GM18858 (cell line): Measurements from ENCODE around the gene NCOA5.

Source experiments
- ATAC-seq: cut with Tn5 transposase; IDR thresholded peaks from one replicate; pipeline ENCODE4 v1.9.1; 2021; ENCODE audit not compliant: unreplicated experiment

Gene NCOA5

DNA sequence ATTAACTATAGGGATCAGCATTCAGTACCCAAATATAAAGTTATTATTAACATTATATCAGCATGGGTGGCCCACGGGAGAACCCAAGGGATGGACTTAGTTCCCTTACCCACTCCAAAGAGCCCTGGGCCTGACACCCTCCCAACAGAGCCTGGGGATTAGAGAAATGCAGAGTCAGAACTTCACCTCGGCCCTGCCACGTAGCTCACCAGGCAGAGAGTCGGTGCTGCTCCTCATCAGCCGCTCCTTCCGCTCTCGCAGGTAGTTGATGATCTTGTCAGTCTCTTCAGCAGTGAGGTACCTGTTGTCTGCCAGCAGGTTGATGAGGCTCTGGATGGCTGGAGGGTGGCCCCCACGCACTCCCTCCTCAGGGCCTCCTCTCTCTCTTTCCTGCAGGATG, 26.6 kb downstream of the NCOA5 start:
- no peak for ATAC-seq

DNA sequence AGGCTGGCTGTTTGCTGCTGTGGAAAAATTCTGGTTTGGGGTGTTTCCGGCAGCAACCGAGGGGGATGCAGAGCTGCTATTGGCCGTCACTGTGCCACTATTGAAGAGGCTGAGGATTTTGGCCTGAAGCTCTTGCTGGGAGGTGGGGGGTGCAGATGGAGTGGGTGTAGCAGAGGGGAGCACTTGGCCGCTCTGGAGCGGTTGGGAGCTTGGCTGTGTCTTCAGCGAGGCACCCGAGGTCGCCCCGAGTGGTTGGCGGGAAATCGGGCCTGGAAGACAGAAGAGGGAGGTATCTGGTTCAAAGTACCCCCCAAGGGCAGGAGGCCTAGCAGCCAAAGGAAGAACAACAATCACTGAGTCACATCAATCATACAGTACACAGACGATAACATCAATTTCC, 27.1 kb downstream of the NCOA5 start:
- ATAC-seq: no peak

DNA sequence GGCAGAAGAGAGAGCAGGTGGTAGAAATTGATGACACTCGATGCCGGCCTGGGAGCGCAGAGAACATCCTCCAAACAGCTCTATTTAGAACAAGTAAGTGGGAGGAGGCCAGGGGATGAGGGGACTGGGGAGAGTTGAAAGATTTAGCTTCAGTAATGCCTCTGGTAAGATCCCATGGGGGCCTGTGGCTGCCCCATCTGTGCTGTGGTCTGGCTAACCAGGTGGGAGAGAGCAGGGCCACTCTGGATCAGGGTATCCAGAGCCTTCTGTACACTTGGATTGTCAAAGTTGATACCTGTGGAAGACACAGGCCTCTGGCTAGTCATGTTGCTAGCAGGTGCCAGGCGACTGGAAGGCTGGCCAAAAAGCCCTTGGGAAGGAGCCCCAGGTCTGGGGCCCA, 27.6 kb downstream of the NCOA5 start:
- no peak for ATAC-seq

DNA sequence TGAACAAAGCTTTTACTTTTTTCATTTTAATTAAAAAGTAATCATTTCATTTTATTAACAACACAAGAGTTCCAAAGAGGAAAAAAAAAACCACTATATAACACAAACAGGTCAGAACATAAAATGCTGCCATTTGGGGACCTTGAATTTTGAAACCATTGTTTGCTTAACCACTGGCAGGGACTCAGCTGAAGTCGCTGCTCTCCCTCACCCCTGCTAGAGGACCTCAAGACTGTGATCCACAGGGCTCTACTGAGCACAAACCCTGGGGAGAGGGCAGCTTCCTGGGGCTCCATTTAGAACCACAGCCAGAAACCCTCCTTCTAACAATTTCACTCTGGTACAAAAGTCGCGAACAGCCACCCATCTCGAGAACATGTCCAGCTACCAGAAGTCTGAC, 28.8 kb downstream of the NCOA5 start:
- no peak for ATAC-seq

DNA sequence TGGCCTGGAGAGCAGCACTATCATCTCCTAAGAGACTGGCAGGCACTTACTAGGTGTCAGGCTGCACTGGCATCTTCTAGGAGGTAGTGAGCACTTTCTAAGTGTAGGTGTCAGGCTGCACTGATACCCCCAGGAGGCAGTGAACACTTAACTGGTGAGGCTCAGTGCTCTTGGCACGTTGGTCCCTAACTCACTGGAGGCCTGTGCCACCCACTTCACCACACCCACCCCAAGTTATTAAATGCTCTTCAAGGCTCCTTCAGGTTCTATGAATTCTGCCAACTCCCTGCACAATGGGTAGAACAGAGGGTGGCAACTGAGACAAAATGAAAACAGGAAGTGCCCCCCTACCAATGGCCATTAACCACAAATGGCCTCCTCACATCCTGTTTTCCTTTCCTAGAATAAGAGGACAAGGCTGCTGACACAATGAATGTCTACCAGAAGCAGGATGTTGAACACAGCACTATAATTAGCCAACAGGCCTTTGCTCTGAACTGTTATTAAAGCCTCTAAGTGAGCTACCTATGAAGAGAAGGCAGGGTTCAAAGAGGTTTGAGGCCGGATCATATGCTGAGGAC, 29.4 kb downstream of the NCOA5 start:
- no peak for ATAC-seq

DNA sequence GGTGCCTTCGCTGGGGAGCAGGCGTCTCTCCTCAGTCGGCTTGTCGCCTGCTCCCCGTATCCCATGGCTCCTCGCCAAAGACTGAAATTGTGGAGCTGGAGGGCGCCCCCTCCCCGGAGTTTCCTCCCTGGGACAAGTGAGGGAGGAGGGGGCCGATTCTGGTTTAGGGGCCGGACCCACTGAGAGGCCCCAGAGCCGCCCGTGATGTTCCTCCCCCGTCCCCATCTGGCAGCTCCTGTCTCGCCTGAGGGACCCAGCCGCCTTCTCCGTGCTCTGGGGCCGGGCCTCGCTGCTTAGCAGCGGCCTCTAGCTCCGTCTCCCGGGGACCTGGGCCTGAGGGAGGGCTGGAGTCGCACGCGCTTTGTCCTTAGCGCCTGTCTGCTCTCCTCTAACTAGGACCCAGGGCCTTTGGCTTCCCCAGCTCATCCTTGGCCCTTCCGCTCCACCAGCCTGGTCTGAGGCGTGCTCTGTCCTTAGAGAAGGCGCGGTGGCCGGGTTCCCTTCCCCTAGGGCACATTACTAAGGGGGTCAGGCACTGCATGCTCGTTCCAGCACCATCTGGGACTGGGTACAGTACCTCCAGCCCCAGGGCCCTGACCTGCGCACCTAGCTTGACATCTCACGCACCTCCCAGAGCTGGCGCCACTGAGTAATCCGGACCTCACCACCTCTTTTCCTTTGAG, 31.0 kb downstream of the NCOA5 start:
- ATAC-seq: no peak

DNA sequence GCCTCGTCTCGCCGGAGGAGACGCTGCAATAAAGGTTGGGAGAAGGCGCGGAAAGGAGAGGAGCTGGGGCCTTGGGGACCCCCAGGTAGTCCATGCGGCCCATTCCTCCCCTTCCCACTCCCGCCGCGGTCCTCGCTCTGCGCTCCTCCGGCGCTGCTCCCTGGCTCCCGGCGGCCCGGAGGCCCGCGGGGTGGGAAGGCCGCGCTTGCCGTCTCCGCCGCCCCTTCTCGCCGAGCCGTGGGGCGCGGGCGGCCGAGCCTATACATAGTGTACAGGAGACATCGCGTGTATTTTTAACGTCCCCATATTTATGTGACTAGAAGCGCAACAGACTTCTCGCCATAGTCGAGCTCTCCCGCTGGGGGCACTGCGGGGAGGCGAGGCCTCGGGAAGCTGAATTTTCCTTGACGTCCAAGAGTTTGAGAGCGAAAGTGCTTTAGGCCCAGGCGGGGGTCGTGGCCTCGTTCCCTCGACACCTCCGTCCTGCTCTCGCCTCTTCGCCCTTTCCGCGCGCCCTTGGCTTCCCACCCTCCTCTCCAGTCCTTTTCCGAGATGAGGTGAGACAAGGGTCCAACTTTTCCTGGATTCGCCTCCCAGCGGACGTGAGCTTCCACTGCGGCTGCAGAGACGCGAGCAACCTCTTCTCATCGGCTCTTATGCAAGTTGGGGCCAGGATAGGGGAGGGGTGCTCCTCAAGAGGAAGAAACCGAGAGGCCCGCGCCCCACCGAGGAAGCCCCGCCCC, 31.7 kb downstream of the NCOA5 start:
- no peak for ATAC-seq

DNA sequence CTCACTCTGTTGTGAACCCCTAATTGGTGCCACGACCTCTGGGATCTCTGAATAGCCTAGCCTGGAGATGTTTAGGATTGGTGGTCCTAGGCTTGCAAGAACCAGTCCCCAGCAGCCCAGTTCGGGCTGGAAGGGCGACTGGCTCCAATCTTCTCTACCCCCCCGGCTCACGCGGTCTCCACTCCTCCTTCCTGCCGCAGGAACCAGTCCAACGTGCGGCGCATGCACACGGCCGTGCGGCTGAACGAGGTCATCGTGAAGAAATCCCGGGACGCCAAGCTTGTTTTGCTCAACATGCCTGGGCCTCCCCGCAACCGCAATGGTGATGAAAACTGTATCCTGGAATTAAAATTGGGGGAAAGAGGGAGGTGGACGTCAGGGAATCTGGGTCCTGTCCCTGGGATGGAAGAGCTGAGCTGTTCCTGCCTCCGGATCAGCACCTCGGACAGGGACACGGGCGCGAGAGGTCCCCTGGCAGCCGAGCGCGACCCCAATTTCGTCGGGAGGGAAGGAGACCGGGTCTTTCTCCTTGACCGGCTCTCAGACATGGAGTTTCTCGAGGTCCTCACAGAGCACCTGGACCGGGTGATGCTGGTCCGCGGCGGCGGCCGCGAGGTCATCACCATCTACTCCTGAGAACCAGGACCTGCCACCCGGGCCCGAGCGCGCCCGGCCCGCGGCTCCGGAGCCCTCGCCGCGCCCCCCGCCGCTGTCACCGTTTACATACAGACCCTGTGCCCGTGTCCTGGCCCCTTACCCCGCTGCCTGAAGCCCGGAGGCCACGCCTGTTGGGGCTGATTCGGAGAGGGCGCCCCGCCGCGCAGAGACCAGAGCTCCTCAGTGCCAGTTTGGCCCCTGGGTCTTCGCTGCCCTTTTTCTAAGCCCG, 32.5 kb downstream of the NCOA5 start:
- no peak for ATAC-seq

DNA sequence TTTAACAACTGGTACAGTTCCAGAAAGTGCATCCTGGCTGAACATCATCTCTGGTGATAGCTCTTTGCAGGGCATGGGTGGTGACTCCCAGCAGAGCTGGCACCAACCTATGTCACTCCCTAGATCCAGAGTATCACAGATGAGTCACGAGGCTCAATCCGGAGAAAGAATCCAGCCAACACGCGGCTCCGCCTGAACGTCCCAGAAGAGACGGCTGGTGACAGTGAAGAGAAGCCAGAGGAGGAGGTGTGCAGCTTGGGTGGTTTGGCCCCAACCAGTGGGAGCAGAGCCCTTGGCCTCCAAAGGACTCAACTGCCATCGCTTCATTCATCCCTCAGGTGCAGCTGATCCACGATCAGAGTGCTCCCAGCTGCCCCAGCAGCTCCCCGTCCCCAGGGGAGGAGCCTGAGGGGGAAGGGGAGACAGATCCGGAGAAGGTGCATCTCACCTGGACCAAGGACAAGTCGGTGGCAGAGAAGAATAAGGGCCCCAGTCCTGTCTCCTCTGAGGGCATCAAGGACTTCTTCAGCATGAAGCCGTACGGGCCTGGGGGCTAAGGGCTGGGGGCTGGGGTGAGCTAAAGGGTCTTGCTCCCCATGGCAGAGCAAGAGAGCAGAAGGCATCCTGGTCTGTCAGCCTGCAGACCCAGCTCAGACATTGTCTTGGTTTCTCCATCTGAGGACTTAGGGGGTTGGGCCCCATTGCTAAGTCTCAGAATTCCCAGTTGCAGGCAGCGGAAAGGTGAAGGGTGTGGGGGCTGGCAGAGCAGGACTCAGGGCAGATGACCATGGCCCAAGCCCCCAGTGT, 33.5 kb downstream of the NCOA5 start:
- ATAC-seq: no peak

DNA sequence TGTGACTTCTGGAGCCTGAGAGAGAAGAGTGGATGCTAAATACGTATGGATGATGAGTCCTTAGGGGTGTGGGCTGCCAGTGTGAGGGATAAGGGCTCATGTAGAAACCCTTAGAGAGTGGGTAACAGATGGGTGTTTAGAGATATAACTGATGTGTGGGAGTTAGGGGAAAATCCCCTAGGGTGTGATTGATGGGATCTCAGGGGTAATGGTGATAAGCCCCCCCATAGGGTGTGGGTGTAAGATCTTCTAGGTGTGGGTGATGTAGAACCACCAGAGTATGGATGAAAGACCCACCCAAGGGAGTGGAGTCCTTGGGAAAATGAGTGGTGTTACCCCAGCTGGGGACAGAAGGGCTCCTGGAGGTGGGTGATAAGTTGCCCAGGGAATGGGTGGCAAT, 34.5 kb downstream of the NCOA5 start:
- no peak for ATAC-seq

DNA sequence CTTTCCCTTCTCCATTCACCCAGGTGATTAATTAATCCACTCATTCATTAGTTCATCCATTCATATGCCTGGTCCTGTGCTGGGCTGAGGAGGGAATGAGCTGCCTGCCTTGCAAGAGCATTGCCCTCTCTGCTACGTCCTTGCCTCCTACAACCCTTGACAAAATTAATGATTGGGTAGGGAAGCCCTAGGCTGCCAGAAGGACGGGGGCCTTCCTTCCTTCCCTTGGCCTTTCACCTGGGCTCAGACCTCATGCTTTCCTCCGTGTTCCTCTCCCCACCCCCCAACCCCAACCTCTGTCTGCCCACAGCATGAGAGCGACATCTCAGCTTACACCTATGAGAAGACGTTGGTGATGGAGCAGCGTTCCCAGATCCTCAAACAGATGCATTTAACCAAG, 35.2 kb downstream of the NCOA5 start:
- no peak for ATAC-seq

DNA sequence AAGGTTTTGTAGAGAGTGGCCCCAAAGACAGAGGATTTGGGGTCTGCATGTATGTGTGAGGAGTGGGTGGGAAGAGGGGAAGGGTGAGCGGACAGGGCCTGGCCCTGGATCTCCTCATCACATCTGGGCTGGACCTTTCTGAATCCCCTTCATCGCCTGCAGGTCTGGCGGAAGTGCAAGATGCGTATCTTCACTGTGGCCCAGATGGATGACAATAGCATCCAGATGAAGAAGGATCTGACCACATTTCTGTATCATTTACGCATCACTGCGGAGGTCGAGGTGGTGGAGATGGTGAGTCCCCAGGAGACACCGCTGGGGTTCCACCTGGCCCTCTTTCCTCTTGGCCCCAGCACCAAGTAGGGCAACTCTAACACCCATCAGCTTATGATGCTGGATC, 36.3 kb downstream of the NCOA5 start:
- ATAC-seq: no peak

DNA sequence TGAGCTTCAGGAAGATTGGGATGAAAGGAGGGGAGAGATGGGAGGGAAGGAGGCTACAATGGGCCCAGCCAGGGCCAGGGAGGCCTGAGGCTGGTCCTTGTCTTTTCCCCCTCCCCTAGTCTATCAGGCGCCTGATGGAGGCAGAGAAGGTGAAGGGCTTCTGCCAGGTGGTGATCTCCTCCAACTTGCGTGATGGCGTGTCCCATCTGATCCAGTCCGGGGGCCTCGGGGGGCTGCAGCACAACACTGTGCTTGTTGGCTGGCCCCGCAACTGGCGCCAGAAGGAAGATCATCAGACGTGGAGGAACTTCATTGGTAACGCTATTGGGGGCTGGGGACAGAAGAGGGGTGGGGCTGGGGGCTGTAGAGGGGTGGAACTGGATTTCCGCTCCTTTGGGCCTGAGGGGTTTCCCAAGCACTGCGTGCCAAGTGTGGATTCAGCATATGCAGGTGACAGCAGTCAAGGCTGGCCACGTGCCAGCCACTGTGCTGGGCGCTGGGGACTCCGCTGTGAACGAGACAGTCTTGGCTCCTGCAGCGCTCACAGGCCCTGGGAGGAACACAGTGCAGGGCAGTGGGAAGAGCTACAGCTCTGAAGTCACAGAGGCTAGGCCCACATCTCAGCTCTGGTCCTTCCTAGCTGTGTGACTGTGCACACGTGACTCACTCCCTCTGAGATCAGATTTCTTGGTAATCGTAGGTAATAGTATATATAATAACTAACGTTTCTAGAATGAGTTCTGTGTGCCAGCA, 38.0 kb downstream of the NCOA5 start:
- ATAC-seq: no peak

DNA sequence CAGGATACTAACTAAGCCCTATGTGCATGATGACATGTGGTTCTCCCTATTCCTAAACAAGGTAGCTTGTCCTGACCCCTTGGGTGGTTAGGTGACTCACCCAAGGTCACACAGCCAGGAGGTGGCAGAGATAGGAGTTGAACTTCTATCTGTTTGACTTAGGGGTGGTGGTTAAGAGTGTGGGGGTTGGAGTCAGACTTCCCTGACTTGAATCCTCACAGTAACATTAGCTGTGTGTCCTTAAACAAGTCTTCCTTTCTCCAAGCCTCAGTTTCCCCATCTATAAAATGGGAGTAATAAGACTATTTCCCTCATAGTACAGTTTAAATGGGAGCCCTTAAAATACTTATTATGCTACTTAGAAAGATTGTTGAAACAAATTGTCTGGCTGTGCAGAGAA, 38.9 kb downstream of the NCOA5 start:
- no peak for ATAC-seq

DNA sequence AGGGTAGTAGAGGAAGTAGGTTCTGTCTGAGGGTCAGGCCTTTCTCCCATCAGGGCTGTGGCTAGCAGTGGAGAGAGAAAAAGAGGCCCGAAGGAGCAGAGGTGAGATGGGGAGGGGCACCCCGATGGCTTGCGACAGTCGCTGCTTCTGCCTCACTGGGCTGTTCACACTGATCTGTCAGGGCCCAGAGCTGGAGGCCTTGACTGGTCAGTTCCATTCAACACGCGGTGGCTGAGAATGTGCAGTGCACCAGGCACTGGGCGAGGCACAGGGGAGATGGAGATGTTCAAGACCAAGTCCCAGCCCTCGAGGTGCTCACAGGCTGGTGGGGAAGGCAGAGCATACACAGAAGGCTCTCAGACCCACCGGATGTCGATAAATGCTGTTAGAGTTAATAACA, 39.3 kb downstream of the NCOA5 start:
- no peak for ATAC-seq

DNA sequence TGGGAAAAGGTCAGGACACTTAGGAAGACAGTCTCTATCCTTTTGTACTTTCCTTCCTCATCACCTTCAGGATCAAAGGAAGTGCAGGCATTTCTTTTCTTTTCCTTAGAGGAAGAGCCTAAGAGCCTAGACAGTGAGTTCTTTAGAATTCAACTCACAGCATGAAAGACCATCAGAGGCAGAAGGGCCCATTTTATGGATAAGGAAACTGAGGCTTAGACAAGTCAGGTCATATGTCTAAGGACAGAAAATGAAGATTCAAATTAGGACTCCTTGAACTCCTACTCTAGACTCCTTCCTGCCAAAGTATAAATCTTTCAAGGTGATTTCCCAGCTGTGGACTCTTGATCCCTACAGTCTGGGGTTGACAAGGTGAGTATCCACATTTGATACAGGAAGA, 39.9 kb downstream of the NCOA5 start:
- ATAC-seq: no peak

DNA sequence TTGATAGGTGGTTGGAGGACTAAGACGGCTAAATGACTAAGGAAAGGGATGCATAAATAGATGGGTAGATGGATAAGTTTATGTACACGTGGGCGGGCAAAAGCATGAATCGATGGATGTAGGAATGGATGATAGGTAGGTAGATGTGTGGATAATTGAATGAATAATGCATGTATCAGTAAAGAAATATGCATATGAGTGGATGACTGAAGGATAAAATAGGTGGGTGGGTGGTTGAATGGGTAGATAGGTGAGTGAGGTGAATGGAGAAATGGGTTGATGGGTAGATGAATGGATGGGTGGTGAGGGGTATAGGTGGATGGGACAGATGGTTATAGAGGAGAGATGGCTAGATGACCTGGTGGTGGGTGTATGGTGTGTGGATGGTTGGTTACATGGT, 40.6 kb downstream of the NCOA5 start:
- ATAC-seq: no peak

DNA sequence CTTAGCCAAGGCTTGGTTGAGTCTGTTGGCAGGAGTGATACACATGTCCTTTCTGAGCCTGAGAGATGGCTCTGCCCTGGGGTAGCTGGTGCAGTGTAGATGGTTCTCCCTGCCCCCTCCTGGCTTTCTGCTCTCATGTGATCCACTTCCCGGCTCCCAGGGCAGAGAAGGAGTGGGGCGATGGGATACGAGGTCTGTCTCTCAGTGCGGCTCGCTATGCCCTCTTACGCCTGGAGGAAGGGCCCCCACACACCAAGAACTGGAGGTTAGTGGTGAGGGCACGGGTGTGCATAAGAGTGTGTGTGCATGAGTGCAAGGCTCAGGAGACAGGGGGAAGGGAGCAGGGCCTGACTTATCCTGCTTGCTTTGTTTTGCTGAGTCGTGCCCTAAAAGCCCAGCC, 41.9 kb downstream of the NCOA5 start:
- no peak for ATAC-seq

DNA sequence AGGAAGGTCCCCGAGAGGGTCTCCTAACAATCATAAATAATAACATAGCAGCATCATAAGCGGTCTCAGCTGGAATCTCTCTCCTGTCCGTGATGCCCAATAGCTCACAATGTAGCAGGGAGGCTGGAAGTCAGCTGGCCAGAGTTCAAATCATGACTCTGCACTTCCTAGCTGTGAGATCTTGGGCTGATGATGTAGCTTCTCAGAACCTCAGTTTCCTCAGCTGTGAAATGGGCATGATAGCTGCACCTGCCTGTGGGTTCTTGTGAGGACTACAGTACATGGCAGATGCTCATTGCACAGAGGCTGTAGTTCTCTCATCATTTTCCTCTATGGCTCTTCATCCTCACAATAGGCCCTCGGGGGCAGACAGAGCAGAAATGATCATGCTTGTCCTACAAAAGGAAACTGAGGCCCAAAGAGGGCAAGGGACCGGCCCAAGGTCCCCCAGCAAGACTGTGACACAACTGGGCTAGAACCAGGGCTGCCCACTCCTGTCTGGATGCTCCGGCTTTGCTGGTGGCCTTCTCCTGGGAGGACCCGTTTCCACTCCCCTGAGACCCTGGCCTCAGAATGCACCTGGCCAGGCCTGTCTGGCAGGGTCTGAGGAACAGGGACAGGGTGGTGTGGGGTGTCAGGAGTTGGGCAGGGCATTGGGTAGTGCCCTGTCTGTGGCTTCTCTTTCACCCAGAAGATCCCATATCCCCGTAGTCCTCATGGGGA, 43.0 kb downstream of the NCOA5 start:
- ATAC-seq: no peak
